Stimulated activated CD8-positive, alpha-beta memory T cell treated with anti-CD3 and anti-CD28 coated beads, Interleukin-7, amount 100 ng/mL, for 1 hour (primary cell): ENCODE results near the gene TSNAX.

Source experiments
- DNase-seq, 2 donors: peaks; one replicate each; pipeline ENCODE4 v3.0.0-alpha.2; 2020; ENCODE audit warnings: low read depth in 2 of 2

Gene TSNAX

DNA sequence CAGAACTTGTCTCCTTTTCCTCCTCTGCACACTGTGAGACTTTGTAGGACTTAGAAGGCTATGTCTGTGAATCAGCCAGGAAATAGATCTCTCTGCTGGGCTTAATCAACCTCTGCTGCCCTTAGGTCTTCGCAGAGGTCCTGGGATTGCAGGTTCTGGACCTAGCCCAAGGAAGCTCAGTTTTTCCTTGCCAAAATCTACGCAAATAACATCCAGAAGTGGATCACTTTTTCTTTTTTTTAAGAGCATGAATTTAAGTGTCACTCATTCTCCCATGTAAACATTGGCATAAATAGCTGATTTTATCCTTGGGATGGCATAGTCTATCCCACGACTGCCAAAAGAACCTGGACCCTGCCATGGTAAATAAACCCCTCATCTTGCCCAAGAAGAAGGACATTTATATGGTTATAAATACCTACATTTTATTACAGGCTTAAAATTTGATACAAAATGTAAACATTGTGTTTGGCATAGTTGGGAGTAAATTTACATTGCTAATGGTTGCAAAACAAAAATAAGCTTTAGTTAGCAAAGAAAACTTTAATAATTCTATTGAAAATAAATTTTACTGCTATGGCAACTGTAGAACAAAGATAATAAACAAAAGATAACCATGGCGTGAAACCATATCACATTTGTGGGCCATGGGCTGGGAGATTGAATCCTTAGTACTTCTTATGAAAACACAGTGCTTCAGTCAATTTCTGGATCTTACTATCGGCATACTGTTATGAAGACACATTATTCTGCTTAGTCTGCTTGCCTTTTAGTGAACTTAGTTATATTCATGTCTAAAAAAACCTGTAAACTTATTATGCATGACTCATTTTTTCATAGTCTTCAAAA, 73.6 kb downstream of the TSNAX start:
- DNase-seq, result no peak

DNA sequence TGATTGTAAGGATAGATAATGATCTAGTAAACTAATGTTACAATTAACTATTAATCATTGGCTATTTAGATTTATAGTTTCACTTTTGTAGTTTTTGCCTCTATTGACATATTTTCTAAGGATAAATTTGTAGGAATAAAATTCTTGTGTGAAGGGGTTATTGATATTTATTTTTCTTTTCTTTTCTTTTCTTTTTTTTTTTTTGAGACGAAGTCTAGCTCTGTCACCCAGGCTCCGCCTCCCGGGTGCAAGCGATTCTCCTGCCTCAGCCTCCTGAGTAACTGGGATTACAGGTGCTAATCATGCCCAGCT, 74.2 kb downstream of the TSNAX start:
- DNase-seq, result no peak

DNA sequence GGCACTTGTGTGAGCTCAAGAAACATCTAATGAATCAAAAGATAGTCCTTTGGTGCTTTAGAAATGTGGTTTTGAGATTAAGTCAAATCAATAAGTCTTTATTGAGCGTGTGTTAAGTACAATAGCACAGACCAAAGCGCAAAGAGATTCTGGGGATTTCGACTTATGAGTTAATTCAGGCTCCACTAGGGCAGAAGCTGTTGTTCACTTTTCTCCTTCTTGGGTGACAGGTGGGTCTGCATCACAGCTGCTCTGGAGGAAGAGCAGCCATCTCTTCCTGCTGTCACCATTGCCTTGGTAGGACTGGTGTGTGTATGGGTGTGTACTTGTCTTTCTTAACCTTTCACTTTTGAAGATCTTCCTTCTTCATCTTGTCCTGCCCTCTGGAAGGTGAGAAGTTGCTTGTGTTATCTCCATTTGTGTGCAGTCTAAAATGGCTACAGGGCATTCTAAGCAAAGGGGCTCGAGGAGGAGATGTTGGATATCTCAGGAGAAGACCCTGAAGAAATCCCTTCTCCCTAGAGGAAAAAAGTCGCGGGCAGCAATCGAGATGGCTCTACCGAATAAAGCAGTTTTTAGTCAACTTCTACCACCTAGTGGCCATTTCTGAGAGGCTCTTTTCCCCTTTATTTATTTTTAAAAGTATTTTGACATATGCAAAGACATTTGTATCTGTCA, 75.3 kb downstream of the TSNAX start:
- DNase-seq, result no peak

DNA sequence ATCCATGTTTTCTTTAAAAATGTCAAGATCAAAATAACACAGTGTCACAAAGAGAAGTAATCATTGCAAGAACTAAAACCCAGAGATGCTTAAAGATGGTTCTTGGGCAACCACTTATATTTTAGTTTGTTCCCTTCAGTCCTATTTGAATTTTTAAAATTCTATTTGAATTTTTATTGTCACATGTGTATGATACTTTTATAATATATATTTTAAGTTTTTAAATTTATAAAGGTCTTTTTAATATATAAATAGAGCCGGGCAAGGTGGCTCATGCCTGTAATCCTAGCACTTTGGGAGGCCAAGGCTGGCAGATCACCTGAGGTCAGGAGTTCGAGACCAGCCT, 75.8 kb downstream of the TSNAX start:
- no peak for DNase-seq

DNA sequence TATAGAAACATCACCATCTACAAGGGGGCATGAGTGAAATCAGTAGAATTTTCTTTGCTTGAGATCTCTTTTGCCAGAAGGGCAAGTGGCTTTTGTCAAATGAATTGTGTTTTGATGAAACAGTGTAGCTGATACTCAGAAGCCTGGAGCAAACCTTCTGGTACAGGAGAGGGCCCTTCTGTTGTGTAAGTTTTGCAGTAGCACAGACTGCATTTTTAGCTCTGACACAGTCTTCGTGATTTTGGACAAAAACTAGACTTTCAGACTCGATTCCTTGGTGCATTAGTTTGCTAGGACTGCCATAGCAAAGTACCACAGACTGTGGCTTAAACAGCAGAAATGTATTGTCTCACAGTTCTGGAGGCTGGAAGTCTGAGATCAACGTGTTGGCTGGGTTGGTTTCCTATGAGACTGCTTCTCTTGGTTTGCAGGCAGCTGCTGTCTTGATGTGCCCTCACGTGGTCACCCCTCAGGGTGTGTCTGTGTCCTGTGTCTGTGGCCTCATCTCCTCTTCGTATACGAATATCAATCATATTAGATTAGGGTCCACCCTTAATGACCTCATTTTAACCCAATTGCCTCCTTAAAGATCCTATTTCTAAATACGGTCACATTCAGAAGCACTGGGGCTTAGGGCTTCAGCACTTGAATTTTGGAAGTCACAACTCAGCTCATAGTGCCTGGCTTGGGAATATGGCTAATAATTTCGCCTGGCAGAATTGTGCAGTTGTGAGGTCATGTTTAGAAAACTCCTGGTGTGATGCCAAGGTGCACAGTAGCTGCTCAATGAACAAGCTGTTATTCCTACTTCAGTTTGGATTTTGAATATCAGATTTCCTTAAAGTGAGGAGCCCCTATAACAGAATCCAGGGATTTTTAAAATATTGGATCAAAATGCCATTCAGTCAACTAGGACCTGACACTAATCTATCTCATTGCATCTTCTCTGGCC, 77.0 kb downstream of the TSNAX start:
- DNase-seq, result no peak

- DNase-seq, result no peak
Measured at GRCh38 chr1:231606712-231607111, 78.2 kb downstream of the TSNAX start.

- DNase-seq, result no peak
Measured at GRCh38 chr1:231610388-231610787, 81.9 kb downstream of the TSNAX start.

GRCh38 chr1:231611111-231611510, 82.6 kb downstream of the TSNAX start:
- no peak for DNase-seq

DNA sequence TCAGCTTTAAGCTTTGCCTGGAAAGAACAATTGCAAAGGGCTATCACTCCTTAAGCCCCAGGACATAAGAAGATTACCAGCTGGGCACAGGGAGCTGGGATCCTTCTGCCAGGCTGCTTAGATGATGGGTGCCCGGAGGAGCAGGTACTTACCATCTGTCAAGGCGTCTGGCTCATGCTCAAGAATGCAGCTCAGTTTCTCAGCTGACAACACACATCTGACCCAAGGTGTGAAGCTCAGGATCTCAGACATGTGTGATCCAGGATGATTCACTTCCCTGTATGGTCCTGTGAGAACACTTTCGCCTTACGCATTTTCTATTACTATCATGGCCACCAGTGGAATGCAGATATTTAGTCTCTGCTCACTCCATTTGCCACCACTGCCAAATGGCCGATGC, 83.4 kb downstream of the TSNAX start:
- DNase-seq, result no peak

- DNase-seq, result no peak
Measured at GRCh38 chr1:231612393-231613089, 84.1 kb downstream of the TSNAX start.

DNA sequence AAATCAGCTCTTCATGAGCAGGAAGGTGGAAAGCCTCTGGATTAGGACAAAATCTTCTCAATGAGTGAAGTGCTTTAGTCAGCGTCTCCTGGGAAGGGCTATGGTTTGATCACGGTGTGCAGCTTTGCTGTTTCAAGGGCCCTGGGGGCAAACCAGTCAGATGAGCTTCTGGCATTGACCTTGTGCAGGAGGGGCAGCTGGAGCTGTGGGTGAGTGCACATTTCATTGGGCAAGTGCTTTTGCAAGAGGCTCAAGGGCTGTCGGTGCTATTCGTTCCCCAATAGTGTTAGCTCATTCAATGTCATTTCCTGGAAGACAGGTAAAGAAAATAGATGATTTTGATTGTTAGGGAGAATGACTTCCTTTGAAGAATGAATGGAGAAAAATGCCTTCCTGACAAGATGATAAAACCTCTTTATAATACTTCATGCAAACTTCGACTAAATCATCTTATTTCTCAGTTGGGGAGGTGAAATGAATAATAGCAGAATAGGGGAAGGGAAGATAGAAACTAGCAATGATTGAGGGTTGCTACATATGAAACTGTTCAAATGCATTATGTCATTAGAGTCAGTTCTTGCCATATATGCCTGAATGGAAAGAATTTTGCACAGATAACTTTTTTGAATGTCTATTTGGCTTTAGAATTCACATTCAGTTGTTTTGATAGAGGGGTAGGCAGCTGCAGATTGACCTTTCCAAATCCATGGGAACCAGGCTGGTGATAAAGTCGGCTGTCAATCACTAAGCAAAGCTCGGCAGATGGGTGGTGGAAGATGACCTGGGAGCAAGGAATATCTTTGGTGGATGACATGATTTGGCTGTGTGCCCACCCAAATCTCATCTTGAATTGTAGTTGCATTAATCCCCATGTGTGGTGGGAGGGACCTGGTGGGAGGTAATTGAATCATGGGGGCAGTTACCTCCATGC, 85.2 kb downstream of the TSNAX start:
- DNase-seq, result no peak
